DOHH2 (cell line): ENCODE measurements around the gene COX17.

Source experiments
- CTCF ChIP-seq: fragments of 200-600 bp; sonication (generic); IDR thresholded peaks from one replicate; pipeline ENCODE4 v1.5.1; 2014; ENCODE audit warnings: antibody characterized with exemption, mild to moderate bottlenecking, low read depth, low read length; ENCODE audit not compliant: poor library complexity, severe bottlenecking
- EZH2phosphoT487 ChIP-seq: fragments of 200-600 bp; sonication (generic); IDR thresholded peaks from 2 replicates; pipeline ENCODE4 v1.6.1; 2017; ENCODE audit warnings: borderline replicate concordance, mild to moderate bottlenecking, antibody characterized with exemption, low read length, moderate library complexity, mixed read lengths

GRCh38 chr3:119669906-119670570 lies 7.2 kb downstream of the COX17 start:
- TF ChIP-seq CTCF: no peak
- no peak for TF ChIP-seq EZH2phosphoT487
